WERI-Rb-1 (cell line): ENCODE results near the gene DDX54.
A peak's percentile ranks its signal among the peaks of the same experiment; 100 is the strongest.

Source experiments
- DNase-seq: peaks from one replicate; pipeline ENCODE4 v3.0.0-alpha.2; 2020
- H3K27ac ChIP-seq: fragments of 250-450 bp; sonication (Bioruptor Pico); 2 replicates; pipeline ENCODE4 v1.5.1; 2020; ENCODE audit warnings: mild to moderate bottlenecking, moderate library complexity
- H3K27me3 ChIP-seq: fragments of 250-450 bp; sonication (Bioruptor Pico); 2 replicates; pipeline ENCODE4 v1.5.1; 2021; ENCODE audit warnings: mild to moderate bottlenecking, low read depth, moderate library complexity; ENCODE audit not compliant: insufficient read depth, severe bottlenecking
- H3K36me3 ChIP-seq: fragments of 250-450 bp; sonication (Bioruptor Pico); 2 replicates; pipeline ENCODE4 v1.5.1; 2020; ENCODE audit warnings: mild to moderate bottlenecking, moderate library complexity
- H3K4me3 ChIP-seq: 2 replicates; pipeline ENCODE4 v1.5.1; 2011; ENCODE audit warnings: low read depth, mild to moderate bottlenecking, control low read depth, low read length
- H3K9me3 ChIP-seq: fragments of 250-450 bp; sonication (Bioruptor Pico); 2 replicates; pipeline ENCODE4 v1.5.1; 2021; ENCODE audit warnings: mild to moderate bottlenecking, moderate library complexity; ENCODE audit not compliant: severe bottlenecking
- TF ChIP-seq, protein P1 (sequence below): IDR thresholded peaks from 2 replicates; pipeline ENCODE4 v1.5.1; 2011; ENCODE audit warnings: low read depth, mild to moderate bottlenecking, control low read depth, inconsistent platforms, low read length

Gene DDX54, protein sequence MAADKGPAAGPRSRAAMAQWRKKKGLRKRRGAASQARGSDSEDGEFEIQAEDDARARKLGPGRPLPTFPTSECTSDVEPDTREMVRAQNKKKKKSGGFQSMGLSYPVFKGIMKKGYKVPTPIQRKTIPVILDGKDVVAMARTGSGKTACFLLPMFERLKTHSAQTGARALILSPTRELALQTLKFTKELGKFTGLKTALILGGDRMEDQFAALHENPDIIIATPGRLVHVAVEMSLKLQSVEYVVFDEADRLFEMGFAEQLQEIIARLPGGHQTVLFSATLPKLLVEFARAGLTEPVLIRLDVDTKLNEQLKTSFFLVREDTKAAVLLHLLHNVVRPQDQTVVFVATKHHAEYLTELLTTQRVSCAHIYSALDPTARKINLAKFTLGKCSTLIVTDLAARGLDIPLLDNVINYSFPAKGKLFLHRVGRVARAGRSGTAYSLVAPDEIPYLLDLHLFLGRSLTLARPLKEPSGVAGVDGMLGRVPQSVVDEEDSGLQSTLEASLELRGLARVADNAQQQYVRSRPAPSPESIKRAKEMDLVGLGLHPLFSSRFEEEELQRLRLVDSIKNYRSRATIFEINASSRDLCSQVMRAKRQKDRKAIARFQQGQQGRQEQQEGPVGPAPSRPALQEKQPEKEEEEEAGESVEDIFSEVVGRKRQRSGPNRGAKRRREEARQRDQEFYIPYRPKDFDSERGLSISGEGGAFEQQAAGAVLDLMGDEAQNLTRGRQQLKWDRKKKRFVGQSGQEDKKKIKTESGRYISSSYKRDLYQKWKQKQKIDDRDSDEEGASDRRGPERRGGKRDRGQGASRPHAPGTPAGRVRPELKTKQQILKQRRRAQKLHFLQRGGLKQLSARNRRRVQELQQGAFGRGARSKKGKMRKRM

DNA sequence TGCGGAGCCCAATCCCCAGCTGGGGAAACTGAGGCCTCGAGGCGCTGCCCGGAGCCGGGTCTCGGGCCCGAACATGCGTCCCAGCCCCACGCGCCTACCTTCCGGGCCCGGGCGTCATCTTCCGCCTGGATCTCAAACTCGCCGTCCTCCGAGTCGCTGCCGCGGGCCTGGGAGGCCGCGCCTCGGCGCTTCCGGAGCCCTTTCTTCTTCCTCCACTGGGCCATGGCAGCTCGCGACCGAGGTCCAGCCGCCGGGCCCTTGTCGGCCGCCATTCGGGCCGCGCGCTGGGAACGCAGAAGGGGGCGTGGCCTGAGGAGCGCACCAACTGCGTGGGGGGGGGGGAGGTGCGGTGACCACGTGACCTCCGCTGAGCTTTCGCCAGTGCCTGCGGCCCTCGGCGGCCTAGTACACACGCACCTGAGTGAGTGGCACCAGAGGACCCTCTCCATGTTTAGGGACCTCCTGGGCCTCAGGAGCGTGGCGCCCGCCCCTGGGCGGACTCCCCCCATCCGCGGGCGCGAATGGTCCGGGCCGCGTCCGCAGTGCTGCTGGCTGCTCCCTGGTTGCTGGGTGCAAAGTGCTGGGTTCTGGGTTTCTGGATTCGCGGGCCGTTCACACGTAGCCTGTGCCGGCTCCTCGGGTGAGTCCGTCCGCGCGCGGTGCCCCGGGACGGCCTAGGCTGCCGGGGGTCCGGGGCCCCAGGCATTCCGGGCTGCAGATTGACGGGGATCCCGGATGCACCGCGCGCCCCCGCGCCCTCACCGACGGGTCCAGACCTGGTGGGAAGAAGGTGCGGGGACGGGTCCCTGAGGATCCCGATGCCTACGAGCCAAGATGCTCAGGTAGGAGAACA, at the start of gene DDX54, which contains the start of gene RITA1:
DDX54 (minus strand) TSS at position 299 of the 853 bp plus-strand sequence; CDS start at position 272, 27 bp downstream.
RITA1 (plus strand) TSS at position 542 of the 853 bp plus-strand sequence. CDS start 1,026 bp downstream, outside the sequence.
- no peaks in the 10 kb centered on the region for H3K9me3 ChIP-seq
- H3K27me3 ChIP-seq, result no peaks in the 10 kb centered on the region
- peaks cover 41% of the 10 kb centered on the region for H3K36me3 ChIP-seq
- H3K4me3 ChIP-seq, result peak within 1 kb of the TSS; percentile 96
- TF ChIP-seq, protein P1, sequence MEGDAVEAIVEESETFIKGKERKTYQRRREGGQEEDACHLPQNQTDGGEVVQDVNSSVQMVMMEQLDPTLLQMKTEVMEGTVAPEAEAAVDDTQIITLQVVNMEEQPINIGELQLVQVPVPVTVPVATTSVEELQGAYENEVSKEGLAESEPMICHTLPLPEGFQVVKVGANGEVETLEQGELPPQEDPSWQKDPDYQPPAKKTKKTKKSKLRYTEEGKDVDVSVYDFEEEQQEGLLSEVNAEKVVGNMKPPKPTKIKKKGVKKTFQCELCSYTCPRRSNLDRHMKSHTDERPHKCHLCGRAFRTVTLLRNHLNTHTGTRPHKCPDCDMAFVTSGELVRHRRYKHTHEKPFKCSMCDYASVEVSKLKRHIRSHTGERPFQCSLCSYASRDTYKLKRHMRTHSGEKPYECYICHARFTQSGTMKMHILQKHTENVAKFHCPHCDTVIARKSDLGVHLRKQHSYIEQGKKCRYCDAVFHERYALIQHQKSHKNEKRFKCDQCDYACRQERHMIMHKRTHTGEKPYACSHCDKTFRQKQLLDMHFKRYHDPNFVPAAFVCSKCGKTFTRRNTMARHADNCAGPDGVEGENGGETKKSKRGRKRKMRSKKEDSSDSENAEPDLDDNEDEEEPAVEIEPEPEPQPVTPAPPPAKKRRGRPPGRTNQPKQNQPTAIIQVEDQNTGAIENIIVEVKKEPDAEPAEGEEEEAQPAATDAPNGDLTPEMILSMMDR, result no peak
- DNase-seq, result peak; percentile 89
- peak within 1 kb of the TSS; percentile 93 for H3K27ac ChIP-seq

DNA sequence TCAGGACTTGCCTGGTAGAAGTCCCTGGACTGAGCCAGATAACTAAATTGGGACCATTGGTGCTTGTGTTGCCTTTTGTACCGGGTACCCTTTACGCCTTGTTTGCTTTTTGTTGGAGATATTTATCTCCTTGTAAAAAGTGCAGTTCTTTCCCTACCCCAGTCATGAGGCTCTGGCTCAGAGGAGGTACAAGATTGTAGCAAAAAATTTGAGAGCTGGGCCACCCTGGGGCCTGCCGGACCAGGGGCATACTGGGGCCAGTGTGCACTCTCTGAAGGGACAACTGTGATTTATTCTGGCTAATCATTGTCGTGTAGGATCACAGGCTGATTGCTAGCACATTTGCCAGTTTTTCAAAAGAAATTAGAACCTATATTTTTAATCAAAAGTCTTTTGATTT, 49.2 kb upstream of the DDX54 start:
- TF ChIP-seq, protein P1, result no peak
- Histone ChIP-seq H3K36me3 (peaks cover 11% of the 10 kb centered on the region; the same call in 1 of the 2 replicates), H3K27me3 (no peaks in the 10 kb centered on the region), H3K9me3 (no peaks in the 10 kb centered on the region), H3K27ac (no peak overlapping the region), H3K4me3 (no peak overlapping the region)
- no peak for DNase-seq

DNA sequence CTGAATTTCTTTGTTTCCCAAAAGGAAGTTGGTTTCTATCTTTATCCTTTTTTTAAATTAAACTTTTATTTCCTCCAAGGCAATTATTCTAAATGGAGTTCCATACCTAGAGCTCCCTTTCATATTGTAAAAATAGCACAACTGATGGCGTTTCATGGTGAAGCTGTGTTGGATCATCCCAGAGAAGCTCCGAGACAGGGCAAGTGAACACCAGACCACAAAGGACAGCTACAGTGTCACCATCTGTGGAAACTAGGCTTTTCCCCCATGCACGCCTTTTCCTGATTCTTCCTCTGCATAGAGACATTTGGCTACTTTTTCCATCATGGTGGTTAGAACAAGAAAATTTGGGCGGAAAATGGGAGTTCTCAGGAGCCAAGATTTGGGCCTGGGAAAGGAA, 48.7 kb upstream of the DDX54 start:
- Histone ChIP-seq H3K4me3 (no peak overlapping the region), H3K27ac (no peak overlapping the region), H3K9me3 (no peaks in the 10 kb centered on the region), H3K36me3 (peaks cover 11% of the 10 kb centered on the region; the same call in 1 of the 2 replicates), H3K27me3 (no peaks in the 10 kb centered on the region)
- DNase-seq, result no peak
- TF ChIP-seq, protein P1, result no peak

DNA sequence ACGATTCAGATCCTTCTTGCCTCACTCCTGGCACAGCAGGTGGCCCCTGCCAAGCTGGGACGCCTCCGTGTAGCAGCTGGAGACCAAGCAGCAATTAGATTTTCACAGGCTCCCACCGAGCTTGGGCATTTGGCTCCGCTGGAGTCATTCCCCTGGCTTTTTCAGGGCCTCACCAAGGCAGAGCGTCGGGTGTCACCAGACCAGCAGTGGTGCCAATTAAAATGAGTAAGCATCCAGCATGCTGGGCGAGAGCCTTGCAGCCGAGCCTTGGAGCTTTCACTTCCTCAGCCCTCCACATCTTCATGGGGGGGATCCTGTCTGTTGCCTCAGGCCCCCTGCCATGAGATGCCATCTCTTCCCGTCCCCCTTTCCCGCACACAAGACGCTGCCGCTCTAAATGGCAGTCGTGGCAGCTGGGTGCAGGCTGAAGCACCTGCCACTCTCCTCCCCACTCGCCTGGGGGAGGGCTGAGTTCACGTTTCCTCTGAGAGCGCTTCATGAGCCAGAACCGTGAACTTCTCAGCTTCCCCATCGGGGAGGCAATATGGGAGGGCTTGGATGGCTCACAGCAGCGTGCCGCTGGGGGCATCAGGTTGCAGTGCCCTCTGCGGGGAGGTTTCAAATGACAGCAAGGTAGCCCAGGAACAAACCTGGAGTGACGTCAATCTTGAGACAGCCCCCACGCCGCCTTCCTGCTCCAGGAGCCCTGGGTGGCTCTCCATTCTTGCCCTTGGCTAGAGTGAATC, 47.7 kb upstream of the DDX54 start:
- TF ChIP-seq, protein P1, result no peak
- Histone ChIP-seq H3K9me3 (no peaks in the 10 kb centered on the region), H3K36me3 (peaks cover 11% of the 10 kb centered on the region; the same call in 1 of the 2 replicates), H3K4me3 (no peak overlapping the region), H3K27ac (no peak overlapping the region), H3K27me3 (no peaks in the 10 kb centered on the region)
- no peak for DNase-seq
